Measurements from ENCODE around the gene A2M.
"Not testable (repeated sequence)": the region's sequence is repeated elsewhere in the genome, so short reads cannot be mapped to it uniquely, and the experiment has no call there.

The A2M gene

GRCh38 chr12:9115731-9116559 lies at the start of gene A2M:
TSS of gene A2M (minus strand) at chr12:9115919. CDS start at chr12:9115849, 70 bp downstream.
- peak; percentile 1 for DNase-seq (ENCODE audit: low read depth)

GRCh38 chr12:9163392-9163791 lies 47.7 kb upstream of the A2M start:
- DNase-seq (ENCODE audit: low read depth) = no peak

- no peak for DNase-seq (ENCODE audit: low read depth)
Measured at GRCh38 chr12:9156119-9156518, 40.4 kb upstream of the A2M start.

- no peak for DNase-seq (ENCODE audit: low read depth)
Measured at GRCh38 chr12:9149372-9149771, 33.7 kb upstream of the A2M start.

- no peak for DNase-seq (ENCODE audit: low read depth)
Measured at GRCh38 chr12:9148926-9149325, 33.2 kb upstream of the A2M start.

- DNase-seq (ENCODE audit: low read depth) = no peak
Measured at GRCh38 chr12:9147461-9147860, 31.7 kb upstream of the A2M start.

- no peak for DNase-seq (ENCODE audit: low read depth)
Measured at GRCh38 chr12:9144730-9145106, 29.0 kb upstream of the A2M start.

GRCh38 chr12:9143929-9144729 lies 28.4 kb upstream of the A2M start:
- DNase-seq (ENCODE audit: low read depth) = no peak

GRCh38 chr12:9143137-9143536 lies 27.4 kb upstream of the A2M start:
- DNase-seq (ENCODE audit: low read depth) = no peak

- DNase-seq (ENCODE audit: low read depth) = not testable (repeated sequence)
Measured at GRCh38 chr12:9139588-9140290, 24.0 kb upstream of the A2M start.

GRCh38 chr12:9135903-9136310 lies 20.2 kb upstream of the A2M start:
- no peak for DNase-seq (ENCODE audit: low read depth)

- DNase-seq (ENCODE audit: low read depth) = no peak
Measured at GRCh38 chr12:9134981-9135628, 19.4 kb upstream of the A2M start.

- peak; percentile 18 for DNase-seq (ENCODE audit: low read depth)
Measured at GRCh38 chr12:9133216-9133916, 17.6 kb upstream of the A2M start.

- DNase-seq (ENCODE audit: low read depth) = peak; percentile 18
Measured at GRCh38 chr12:9132008-9132535, 16.4 kb upstream of the A2M start.

- DNase-seq (ENCODE audit: low read depth) = no peak
Measured at GRCh38 chr12:9130244-9130643, 14.5 kb upstream of the A2M start.

GRCh38 chr12:9127936-9128663 lies 12.4 kb upstream of the A2M start:
- DNase-seq (ENCODE audit: low read depth) = no peak

- DNase-seq (ENCODE audit: low read depth) = no peak
Measured at GRCh38 chr12:9127484-9127883, 11.8 kb upstream of the A2M start.

- DNase-seq (ENCODE audit: low read depth) = no peak
Measured at GRCh38 chr12:9124383-9125031, 8.8 kb upstream of the A2M start.

GRCh38 chr12:9123781-9124382 lies 8.2 kb upstream of the A2M start:
- DNase-seq (ENCODE audit: low read depth) = no peak

All from iris pigment epithelial cell (primary cell).